Measurements from ENCODE around the gene NLRP1.

The NLRP1 gene

DNA sequence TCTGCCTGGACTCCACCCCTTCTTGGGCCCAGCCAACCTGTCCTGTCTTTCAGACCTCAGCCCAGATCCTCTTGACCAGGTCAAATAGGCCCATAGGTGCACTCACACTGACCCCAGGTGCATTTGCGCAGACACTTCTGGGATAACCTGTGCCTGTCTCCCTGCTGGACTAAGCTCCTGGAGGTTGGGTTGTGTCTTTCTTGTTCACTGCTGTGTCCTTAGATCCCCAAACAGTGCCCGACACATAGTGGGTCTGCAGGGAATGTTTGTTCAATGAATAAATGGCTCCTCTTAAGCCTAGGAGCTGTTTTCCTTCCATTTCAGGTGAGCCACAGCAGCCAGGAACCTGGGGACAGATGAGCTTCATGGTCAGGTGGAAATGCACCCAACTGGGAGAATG lies 48.9 kb downstream of the NLRP1 start:
- H3K9me3 Mint-ChIP-seq = no peaks in the 10 kb centered on the region
- H3K27me3 Mint-ChIP-seq (ENCODE audit: low read depth, poor library complexity) = peaks cover 3% of the 10 kb centered on the region
- no peaks in the 10 kb centered on the region for H3K36me3 Mint-ChIP-seq (ENCODE audit: low read depth)
- TF ChIP-seq, protein P1, sequence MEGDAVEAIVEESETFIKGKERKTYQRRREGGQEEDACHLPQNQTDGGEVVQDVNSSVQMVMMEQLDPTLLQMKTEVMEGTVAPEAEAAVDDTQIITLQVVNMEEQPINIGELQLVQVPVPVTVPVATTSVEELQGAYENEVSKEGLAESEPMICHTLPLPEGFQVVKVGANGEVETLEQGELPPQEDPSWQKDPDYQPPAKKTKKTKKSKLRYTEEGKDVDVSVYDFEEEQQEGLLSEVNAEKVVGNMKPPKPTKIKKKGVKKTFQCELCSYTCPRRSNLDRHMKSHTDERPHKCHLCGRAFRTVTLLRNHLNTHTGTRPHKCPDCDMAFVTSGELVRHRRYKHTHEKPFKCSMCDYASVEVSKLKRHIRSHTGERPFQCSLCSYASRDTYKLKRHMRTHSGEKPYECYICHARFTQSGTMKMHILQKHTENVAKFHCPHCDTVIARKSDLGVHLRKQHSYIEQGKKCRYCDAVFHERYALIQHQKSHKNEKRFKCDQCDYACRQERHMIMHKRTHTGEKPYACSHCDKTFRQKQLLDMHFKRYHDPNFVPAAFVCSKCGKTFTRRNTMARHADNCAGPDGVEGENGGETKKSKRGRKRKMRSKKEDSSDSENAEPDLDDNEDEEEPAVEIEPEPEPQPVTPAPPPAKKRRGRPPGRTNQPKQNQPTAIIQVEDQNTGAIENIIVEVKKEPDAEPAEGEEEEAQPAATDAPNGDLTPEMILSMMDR (IDR thresholded peaks at IDR 0.05) = no peak
- no peak overlapping the region for H3K4me3 Mint-ChIP-seq
- DNase-seq = no peak
- H3K4me1 Mint-ChIP-seq = peaks cover 43% of the 10 kb centered on the region
- no peak overlapping the region for H3K27ac Mint-ChIP-seq

DNA sequence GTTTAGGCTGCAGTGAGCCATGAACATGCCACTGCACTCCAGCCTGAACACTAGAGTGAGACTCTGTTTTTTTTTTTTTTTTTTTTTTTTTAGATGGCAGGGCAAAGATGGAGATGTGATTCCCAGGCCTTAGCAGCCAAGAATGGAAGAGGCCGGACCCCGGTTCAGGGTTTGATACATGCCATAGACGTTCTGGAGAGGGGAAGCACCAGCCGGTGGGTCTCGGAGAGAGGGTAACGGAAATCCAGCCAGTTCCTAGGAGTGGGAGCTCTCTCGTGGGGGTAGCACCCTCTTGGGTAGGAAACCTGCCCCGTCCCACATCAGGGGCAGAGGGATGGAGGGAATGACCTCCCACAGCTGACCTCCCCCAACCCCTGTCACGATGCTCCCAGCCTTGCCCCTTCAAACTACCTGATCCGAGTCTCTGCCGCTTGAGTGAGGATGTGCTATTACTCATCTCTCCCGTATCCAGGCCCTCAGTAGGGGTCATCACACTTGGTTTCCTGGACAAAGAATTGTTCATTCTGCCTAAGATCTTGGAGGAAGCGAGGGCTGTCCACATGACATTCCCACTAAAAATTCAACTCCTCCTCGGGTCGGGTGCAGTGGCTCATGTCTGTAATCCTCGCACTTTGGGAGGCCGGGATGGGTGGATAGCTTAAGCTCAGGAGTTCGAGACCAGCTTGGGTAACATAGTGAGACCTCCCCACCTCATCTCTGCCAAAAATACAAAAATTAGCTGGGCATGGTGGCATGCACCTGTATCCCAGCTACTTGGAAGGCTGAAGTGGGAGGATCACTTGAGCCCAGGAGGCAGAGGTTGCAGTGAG lies 50.6 kb downstream of the NLRP1 start:
- peaks cover 4% of the 10 kb centered on the region for H3K27me3 Mint-ChIP-seq (ENCODE audit: low read depth, poor library complexity)
- no peak for DNase-seq
- H3K4me3 Mint-ChIP-seq = no peak overlapping the region
- TF ChIP-seq, protein P1 (IDR thresholded peaks at IDR 0.05) = no peak
- H3K36me3 Mint-ChIP-seq (ENCODE audit: low read depth) = peaks cover 5% of the 10 kb centered on the region
- H3K27ac Mint-ChIP-seq = peak overlapping the region; percentile 95
- H3K4me1 Mint-ChIP-seq = peaks cover 59% of the 10 kb centered on the region
- peaks cover 5% of the 10 kb centered on the region for H3K9me3 Mint-ChIP-seq

DNA sequence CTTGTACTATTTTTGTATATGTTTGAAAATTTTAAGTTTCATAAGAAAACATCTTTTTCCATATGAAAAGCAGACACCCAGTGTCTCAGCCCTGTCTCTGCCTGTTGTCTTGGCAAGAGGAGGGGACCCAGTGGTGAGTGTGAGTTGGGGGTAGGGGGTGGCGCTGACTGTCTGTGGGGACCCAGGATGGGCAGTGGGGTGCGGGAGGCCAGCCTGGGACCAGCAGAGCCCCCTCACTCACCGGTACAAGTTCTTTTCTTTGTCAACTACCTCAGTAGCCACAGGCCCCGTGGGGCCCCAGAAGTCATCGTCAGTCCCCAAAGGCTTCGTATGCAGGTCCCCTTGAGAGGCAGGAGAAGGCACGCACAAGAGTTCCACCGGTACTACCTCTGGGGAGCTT lies 51.7 kb downstream of the NLRP1 start:
- Mint-ChIP-seq H3K27ac (no peak overlapping the region), H3K4me1 (peaks cover 69% of the 10 kb centered on the region), H3K36me3 (ENCODE audit: low read depth) (peaks cover 5% of the 10 kb centered on the region), H3K9me3 (peaks cover 5% of the 10 kb centered on the region), H3K4me3 (no peak overlapping the region), H3K27me3 (ENCODE audit: low read depth, poor library complexity) (peaks cover 4% of the 10 kb centered on the region)
- no peak for DNase-seq
- TF ChIP-seq, protein P1 (IDR thresholded peaks at IDR 0.05) = no peak

DNA sequence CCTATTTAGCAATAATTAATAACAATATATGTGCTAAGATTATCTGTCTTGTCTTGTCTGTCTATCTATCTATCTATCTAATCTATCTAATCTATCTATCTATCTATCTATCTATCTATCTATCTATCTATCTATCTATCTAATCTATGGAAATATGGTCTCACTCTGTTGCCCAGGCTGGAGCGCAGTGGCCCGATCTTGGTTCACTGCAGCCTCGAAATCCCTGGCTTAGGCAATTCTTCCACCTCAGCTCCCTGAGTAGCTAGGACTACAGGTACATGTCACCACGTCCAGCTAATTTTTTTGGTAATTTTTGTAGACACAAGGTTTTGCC lies 53.3 kb downstream of the NLRP1 start:
- H3K27me3 Mint-ChIP-seq (ENCODE audit: low read depth, poor library complexity) = peaks cover 4% of the 10 kb centered on the region
- TF ChIP-seq, protein P1 (IDR thresholded peaks at IDR 0.05) = no peak
- no peak overlapping the region for H3K4me3 Mint-ChIP-seq
- H3K9me3 Mint-ChIP-seq = peaks cover 5% of the 10 kb centered on the region
- H3K4me1 Mint-ChIP-seq = peaks cover 73% of the 10 kb centered on the region
- H3K36me3 Mint-ChIP-seq (ENCODE audit: low read depth) = peaks cover 5% of the 10 kb centered on the region
- H3K27ac Mint-ChIP-seq = no peak overlapping the region
- DNase-seq = no peak

DNA sequence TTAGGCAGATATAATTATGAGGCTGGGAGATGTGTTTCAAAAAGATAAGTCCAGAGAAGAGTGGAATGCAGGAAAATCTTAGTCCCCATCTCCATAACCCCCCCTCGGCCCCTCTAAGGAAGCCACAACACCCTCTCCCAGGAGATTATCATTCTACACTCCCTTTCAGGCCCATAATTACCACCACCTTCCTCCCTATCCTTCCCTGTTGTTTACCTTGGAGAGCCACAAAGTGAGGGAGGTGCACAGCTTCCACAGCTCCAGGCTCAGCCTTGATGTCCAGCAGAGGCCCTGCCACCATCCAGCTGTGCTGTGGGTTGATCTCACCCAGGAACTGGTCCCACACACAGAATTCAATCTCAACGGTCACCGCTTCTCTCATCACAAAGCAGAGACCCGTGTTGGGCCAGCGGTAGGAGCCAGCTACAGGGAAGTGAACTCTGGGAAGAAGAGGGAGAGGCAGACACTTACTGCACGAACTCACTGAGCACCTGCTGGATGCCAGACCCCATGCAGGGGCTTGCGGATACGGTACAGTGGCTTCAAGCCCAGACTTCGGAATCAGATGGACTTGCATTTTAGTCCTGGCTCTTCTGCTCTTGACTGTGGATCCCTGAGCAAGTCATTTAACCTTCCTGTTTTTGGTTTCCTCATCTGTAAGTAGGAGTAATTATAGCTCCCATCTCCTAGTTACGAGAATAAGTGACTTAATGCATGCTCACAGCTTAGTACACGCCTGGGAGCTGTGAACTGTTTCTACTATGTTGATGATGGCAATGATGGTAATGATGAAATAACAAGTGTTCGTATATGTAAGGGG lies 53.8 kb downstream of the NLRP1 start:
- no peak overlapping the region for H3K4me3 Mint-ChIP-seq
- H3K4me1 Mint-ChIP-seq = peaks cover 75% of the 10 kb centered on the region
- H3K36me3 Mint-ChIP-seq (ENCODE audit: low read depth) = peaks cover 5% of the 10 kb centered on the region
- H3K27me3 Mint-ChIP-seq (ENCODE audit: low read depth, poor library complexity) = peaks cover 7% of the 10 kb centered on the region
- TF ChIP-seq, protein P1 (IDR thresholded peaks at IDR 0.05) = no peak
- no peak for DNase-seq
- H3K9me3 Mint-ChIP-seq = peaks cover 5% of the 10 kb centered on the region
- no peak overlapping the region for H3K27ac Mint-ChIP-seq

All from nephron progenitor cell (in vitro differentiated cells).